OCI-LY3 (cell line): ENCODE measurements around the gene LAMTOR2.

Experiments used
- H2AFZ ChIP-seq: fragments of 200-600, 300-600 bp; shearing (Covaris generic); 2 replicates; pipeline ENCODE4 v1.6.0; 2014; ENCODE audit warnings: antibody characterized with exemption, low read depth, low read length
- H3K27ac ChIP-seq: fragments of 200-600, 300-600 bp; sonication (generic); 2 replicates; pipeline ENCODE4 v1.5.1; 2014; ENCODE audit warnings: mild to moderate bottlenecking, low read length, moderate library complexity, mixed read lengths
- H3K27me3 ChIP-seq: fragments of 200-600, 300-600 bp; sonication (generic); 2 replicates; pipeline ENCODE4 v1.6.1; 2014; ENCODE audit warnings: low read depth, low read length, mixed read lengths
- H3K36me3 ChIP-seq: fragments of 200-600, 300-600 bp; sonication (generic); replicated peaks from 2 replicates; pipeline ENCODE3; 2014; ENCODE audit warnings: low read depth, low read length, mixed read lengths
- H3K4me1 ChIP-seq: fragments of 300-600, 200-600 bp; sonication (generic); 2 replicates; pipeline ENCODE4 v1.6.1; 2014; ENCODE audit warnings: low read length, mixed read lengths
- H3K4me2 ChIP-seq: fragments of 200-600, 300-600 bp; sonication (generic); 2 replicates; pipeline ENCODE4 v1.6.1; 2014; ENCODE audit warnings: low read length, mixed read lengths
- H3K4me3 ChIP-seq: fragments of 300-600, 200-600 bp; sonication (generic); 2 replicates; pipeline ENCODE4 v1.5.1; 2014; ENCODE audit warnings: antibody characterized with exemption, mild to moderate bottlenecking, low read length, moderate library complexity
- H3K79me2 ChIP-seq: fragments of 300-600, 200-600 bp; shearing (Covaris generic); 2 replicates; pipeline ENCODE4 v1.6.1; 2014; ENCODE audit warnings: mild to moderate bottlenecking, low read length, mixed read lengths
- H3K9ac ChIP-seq: fragments of 300-600, 200-600 bp; shearing (Covaris generic); 2 replicates; pipeline ENCODE4 v1.6.0; 2014; ENCODE audit warnings: mild to moderate bottlenecking, low read length, moderate library complexity
- H3K9me3 ChIP-seq: fragments of 200-600, 300-600 bp; shearing (Covaris generic); 2 replicates; pipeline ENCODE4 v1.6.1; 2014; ENCODE audit warnings: low read length, mixed read lengths; ENCODE audit not compliant: insufficient read depth
- H4K20me1 ChIP-seq: fragments of 200-600, 300-600 bp; sonication (generic); 2 replicates; pipeline ENCODE4 v1.6.1; 2016; ENCODE audit warnings: low read length, mixed read lengths; ENCODE audit not compliant: insufficient read depth
- CTCF ChIP-seq: fragments of 200-600, 300-600 bp; sonication (generic); IDR thresholded peaks from 2 replicates; pipeline ENCODE4 v1.5.1; 2014; ENCODE audit warnings: antibody characterized with exemption, low read length, low read depth
- EZH2phosphoT487 ChIP-seq: fragments of 200-600 bp; shearing (Covaris generic); IDR thresholded peaks from 2 replicates; pipeline ENCODE4 v1.6.1; 2018; ENCODE audit warnings: antibody characterized with exemption, mixed run types, low read depth

Gene LAMTOR2

GRCh38 chr1:156012051-156012817 is 42.3 kb upstream of the LAMTOR2 start:
- Histone ChIP-seq H3K27ac (peak overlapping the region; percentile 64), H3K4me3 (peak overlapping the region; percentile 39; the same call in 1 of the 2 replicates), H3K9ac (no peak overlapping the region), H4K20me1 (peaks cover 47% of the 10 kb centered on the region), H3K36me3 (peaks cover 54% of the 10 kb centered on the region), H3K9me3 (no peaks in the 10 kb centered on the region), H3K4me1 (peaks cover 31% of the 10 kb centered on the region), H3K27me3 (no peaks in the 10 kb centered on the region), H2AFZ (no peak overlapping the region), H3K4me2 (peak overlapping the region; percentile 55), H3K79me2 (peaks cover 16% of the 10 kb centered on the region; the same call in 1 of the 2 replicates)
- TF ChIP-seq EZH2phosphoT487: no peak
- no peak for TF ChIP-seq CTCF

GRCh38 chr1:156014829-156015228 is 39.8 kb upstream of the LAMTOR2 start:
- Histone ChIP-seq H2AFZ (no peak overlapping the region), H3K27me3 (no peaks in the 10 kb centered on the region), H3K9me3 (no peaks in the 10 kb centered on the region), H4K20me1 (peaks cover 40% of the 10 kb centered on the region), H3K79me2 (peaks cover 30% of the 10 kb centered on the region), H3K4me2 (no peak overlapping the region), H3K36me3 (peaks cover 56% of the 10 kb centered on the region), H3K4me1 (peaks cover 38% of the 10 kb centered on the region), H3K27ac (no peak overlapping the region), H3K4me3 (no peak overlapping the region), H3K9ac (no peak overlapping the region)
- TF ChIP-seq EZH2phosphoT487 (no peak), CTCF (no peak)

GRCh38 chr1:156019946-156020292 is 34.7 kb upstream of the LAMTOR2 start:
- Histone ChIP-seq H3K36me3 (peaks cover 23% of the 10 kb centered on the region), H3K4me3 (peak overlapping the region; percentile 79), H3K4me2 (peak overlapping the region; percentile 85), H2AFZ (no peak overlapping the region), H3K9me3 (no peaks in the 10 kb centered on the region), H3K79me2 (peaks cover 24% of the 10 kb centered on the region), H3K27ac (peak overlapping the region; percentile 16; the same call in 1 of the 2 replicates), H3K27me3 (peaks cover under 1% of the 10 kb centered on the region; the same call in 1 of the 2 replicates), H3K9ac (peak overlapping the region; percentile 70), H4K20me1 (peaks cover 2% of the 10 kb centered on the region; the same call in 1 of the 2 replicates), H3K4me1 (peaks cover 13% of the 10 kb centered on the region)
- TF ChIP-seq EZH2phosphoT487 (no peak), CTCF (no peak)

DNA sequence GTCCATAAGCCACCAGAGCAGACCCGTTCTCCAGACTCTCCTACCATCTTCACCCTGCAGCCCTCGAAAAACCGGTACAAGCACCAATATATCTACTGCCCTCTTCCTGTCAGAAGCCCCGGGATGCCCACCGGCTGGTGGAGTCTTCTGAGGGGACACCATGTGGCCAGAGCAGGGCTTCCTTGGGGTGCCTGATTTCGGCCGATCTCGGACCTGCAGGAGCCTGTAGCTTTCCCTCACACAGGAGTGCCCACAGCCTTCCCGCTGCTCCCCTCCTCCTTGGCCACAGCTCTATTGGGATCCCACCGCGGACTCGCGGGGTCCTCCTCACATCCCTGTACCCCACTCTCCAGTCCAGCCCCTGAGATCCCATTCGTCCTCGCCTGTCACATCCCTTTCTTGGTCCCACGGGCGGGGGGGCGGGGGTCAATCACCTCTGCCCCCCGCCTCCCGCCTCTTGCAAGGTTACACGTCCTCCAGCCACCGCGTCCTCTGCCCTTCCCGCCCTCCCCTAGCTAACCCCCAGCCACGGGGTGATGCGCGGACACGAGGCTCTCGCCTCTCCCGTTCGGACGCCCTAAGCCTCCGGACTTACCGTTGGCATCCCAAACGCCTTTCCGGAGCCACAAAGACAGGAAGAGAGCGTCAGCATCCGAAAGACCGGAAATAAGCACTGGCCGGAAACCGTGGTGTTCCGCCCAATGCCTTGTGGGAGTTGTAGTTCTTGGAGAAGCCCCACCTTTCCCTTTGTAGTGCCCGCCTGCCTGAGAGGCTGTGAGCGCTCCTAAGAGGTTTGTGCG is 34.1 kb upstream of the LAMTOR2 start, which contains the start of gene SSR2:
SSR2 (minus strand) TSS at position 659 of the 800 bp plus-strand sequence. CDS start 784 bp downstream, outside the sequence.
- Histone ChIP-seq H3K4me3 (peak within 1 kb of the TSS; percentile 79), H3K9ac (peak within 1 kb of the TSS; percentile 70), H4K20me1 (no peaks in the 10 kb centered on the region), H3K27ac (peak within 1 kb of the TSS; percentile 16; the same call in 1 of the 2 replicates), H3K9me3 (no peaks in the 10 kb centered on the region), H3K36me3 (peaks cover 22% of the 10 kb centered on the region), H2AFZ (peak within 1 kb of the TSS; percentile 94), H3K4me2 (peak within 1 kb of the TSS; percentile 91), H3K4me1 (peaks cover 13% of the 10 kb centered on the region), H3K27me3 (peaks cover 5% of the 10 kb centered on the region; the same call in 1 of the 2 replicates), H3K79me2 (peaks cover 24% of the 10 kb centered on the region)
- TF ChIP-seq CTCF: 0 out of 2 replicates have a peak, but pooled peaks have one; percentile 13
- TF ChIP-seq EZH2phosphoT487: no peak
